KOPT-K1 (cell line): Measurements from ENCODE around the gene DMPK.
"Not testable (repeated sequence)": the region's sequence is repeated elsewhere in the genome, so short reads cannot be mapped to it uniquely, and the experiment has no call there.

ENCODE experiments used
- H3K27ac ChIP-seq: fragments of 200-600 bp; sonication (generic); 2 replicates; pipeline ENCODE4 v1.5.1; 2016; ENCODE audit warnings: antibody characterized with exemption, mild to moderate bottlenecking, low read depth, low read length; ENCODE audit not compliant: poor library complexity, severe bottlenecking
- H3K36me3 ChIP-seq: fragments of 200-600 bp; sonication (generic); 2 replicates; pipeline ENCODE4 v1.5.1; 2017; ENCODE audit warnings: antibody characterized with exemption, mild to moderate bottlenecking, low read length, moderate library complexity; ENCODE audit not compliant: insufficient read depth
- H3K9me3 ChIP-seq: fragments of 200-600 bp; sonication (generic); 2 replicates; pipeline ENCODE4 v1.5.1; 2017; ENCODE audit warnings: antibody characterized with exemption, low read length, mild to moderate bottlenecking; ENCODE audit not compliant: insufficient read depth, poor library complexity, severe bottlenecking

The DMPK gene

DNA sequence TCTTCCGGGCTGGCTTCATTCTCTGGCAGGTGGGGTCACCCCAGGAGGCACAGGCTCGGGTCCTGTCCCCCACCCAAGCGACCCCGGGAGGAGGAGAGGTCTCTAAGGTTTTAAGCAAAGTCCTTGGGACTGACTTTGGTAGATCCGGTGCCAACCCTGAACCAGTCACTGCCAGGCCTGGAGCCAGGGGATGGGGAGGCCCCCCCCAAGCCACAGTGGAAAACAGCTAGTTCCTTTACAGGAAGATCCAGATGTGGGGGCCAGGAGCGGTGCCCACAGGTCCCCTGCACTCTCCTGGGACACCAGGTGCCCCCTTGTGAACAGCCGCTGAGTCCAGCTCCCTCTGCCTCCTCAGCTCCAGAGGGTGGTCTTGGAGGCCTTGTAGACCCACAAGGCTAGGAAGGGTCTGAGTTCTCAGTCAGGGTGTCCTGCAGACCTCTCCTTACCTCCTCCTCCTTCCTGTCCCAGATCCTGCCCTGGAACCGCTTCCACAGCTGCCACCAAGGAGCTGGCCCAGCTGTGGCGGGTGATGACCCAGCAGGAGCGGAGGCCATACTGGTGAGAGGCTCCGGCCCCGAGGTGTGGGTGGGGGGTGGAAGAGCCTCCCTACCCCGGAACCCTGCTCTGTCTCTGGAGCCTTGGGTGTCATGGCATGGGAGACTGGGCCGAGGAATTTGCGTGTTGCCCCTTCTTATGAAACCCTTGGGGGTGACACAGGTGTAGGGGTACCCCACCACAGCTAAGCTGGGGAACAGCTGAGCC, 19.2 kb downstream of the DMPK start:
- Histone ChIP-seq H3K9me3 (no peaks in the 10 kb centered on the region), H3K27ac (no peak overlapping the region), H3K36me3 (no peaks in the 10 kb centered on the region)

DNA sequence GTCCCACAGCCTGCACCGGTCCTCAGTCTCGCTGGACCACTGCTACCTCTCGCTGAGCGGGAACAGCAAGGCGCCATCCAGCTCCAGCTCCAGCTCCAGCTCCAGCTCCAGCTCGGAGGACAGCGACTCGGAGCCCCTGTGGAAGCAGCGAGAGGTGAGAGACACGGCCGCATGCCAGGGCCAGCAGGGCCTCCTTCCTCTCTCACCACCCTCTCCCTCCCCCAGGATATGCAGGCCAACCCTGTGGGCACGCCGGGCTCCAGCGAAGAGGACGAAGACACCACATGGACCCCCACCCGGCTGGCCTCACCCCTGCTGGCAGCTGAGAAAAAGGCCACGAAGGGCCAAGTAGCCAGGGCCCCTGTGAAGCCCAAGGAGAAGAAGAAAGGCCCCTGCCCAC, 20.6 kb downstream of the DMPK start:
- H3K9me3 ChIP-seq = no peaks in the 10 kb centered on the region

DNA sequence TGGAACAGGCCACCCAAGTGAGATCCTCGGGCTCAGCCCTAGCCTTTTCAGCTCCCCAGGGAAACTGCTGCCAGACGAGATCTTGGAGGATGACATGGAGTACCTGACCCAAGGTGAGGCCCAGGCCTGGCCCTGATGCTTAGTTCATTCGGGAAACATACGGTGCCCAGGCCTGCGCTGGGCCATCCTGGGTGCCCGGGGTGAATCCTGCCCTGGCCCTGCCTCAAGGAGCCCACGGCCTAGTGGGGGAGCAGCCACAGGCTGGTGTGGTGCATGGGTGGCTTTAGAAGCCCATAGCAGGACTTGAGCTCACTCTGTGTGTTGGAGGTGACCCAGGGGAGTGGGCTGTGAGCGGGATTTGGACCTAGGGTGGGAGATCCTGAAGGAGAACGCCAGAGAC, 23.4 kb downstream of the DMPK start:
- Histone ChIP-seq H3K36me3 (no peaks in the 10 kb centered on the region), H3K27ac (no peak overlapping the region), H3K9me3 (no peaks in the 10 kb centered on the region)

More for the DNA sequence above, 20.6 kb downstream of the DMPK start:
- Histone ChIP-seq H3K36me3 (no peaks in the 10 kb centered on the region), H3K27ac (no peak overlapping the region)

DNA sequence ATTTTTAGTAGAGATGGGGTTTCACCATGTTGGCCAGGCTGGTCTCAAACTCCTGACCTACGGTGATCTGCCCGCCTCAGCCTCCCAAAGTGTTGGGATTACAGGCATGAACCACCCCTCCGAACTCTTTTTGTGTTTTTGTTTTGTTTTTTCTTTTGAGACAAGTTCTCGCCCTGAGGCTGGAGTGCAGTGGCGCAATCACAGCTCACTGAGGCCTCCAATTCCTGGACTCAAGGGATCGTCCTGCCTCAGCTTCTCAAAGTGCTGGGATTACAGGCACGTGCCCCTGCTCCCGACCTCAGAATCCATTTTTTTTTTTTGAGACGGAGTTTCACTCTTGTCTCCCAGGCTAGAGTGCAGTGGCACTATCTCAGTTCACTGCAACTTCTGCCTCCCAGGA, 24.6 kb downstream of the DMPK start:
- no peak overlapping the region for H3K27ac ChIP-seq
- H3K9me3 ChIP-seq = no peaks in the 10 kb centered on the region
- no peaks in the 10 kb centered on the region for H3K36me3 ChIP-seq

DNA sequence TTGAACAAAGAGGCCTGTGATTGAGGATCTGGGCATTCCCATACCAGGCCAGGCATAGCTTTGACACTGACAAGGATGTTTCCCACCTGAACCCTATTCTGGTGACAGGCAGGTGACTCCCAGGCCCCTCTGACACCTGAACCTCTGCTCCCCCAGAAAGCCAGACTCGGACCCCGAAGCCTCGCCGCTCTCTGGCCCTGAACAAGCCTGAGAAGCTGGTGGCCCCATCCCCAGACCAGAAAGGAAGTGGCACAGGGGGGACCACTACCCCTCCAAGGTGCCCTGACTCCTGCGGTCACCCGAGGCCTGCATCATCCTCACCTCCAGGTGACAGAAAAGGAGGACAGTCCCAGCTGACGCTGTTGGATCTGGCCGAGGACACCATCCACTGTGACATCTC, 28.0 kb downstream of the DMPK start:
- Histone ChIP-seq H3K27ac (no peak overlapping the region), H3K9me3 (no peaks in the 10 kb centered on the region), H3K36me3 (no peaks in the 10 kb centered on the region)

DNA sequence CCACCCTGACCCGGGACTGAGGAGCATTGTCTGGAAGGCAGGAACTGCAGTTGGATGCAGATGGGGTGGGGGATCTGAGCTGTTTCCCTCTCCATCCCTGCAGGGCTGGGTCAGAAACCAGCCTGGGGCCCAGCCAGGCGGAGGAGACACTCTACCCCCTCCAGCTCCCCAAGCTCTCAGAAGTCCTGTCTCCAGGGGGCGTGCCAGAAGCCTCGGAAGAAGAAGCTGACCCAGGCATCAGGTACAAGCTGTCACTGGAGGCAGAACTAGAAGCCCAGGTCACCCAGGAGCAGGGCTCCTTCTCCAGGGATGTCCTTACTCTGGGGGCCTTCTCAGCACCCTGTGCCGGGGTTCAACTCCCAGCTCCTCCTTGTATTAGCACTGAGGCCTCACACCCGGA, 28.7 kb downstream of the DMPK start:
- H3K9me3 ChIP-seq = no peaks in the 10 kb centered on the region
- H3K27ac ChIP-seq = no peak overlapping the region
- H3K36me3 ChIP-seq = no peaks in the 10 kb centered on the region

DNA sequence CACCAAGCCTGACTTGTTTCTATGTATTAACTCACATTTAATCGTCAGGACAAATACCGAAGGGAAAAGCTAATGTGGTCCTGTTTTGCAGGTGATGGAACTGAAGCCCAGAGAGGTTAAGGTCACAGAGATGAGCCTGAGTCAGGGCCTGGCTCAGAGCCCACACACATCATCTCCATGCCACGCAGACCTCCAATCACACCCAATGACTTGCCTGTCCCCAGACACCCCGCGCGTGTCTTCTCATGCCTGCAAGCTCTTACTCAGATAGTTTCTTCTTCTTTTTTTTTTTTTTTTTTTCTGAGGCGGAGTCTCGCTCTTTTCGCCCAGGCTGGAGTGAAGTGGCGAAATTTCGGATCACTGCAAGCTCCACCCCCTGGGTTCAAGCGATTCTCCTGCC, 29.7 kb downstream of the DMPK start:
- no peaks in the 10 kb centered on the region for H3K9me3 ChIP-seq
- no peaks in the 10 kb centered on the region for H3K36me3 ChIP-seq
- no peak overlapping the region for H3K27ac ChIP-seq

DNA sequence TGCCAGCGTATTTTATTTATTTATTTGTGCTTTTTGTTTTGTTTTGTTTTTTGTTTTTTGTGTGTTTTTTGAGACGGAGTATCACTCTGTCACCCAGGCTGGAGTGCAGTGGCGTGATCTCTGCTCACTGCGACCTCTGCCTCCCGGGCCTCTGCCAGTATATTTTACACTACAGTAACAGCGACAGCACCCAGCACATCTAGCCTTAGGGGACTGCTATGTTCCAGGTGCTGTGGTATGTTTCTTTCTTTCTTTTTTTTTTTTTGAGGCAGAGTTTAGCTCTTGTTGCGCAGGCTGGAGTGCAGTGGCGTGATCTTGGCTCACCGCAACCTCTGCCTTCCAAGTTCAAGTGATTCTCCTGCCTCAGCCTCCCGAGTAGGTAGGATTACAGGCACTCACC, 30.8 kb downstream of the DMPK start:
- not testable (repeated sequence) for H3K36me3 ChIP-seq, H3K27ac ChIP-seq, H3K9me3 ChIP-seq

DNA sequence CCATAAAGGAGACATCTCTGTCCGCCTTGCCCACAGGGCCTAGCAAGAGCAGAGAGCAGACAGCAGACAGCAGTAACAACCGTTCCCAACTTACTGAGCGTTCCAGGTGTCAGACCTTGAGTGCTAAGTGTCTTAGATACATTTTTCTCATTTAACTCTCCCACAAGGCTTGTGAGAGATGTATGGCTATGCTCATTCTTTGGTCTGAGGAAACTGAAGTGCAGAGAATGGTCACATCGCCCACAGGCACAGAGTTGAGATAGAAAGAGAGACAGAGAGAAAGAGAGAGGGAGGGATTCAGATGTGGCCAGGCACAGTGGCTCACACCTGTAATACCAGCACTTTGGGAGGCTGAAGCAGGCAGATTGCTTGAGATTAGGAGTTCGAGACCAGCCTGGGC, 34.8 kb downstream of the DMPK start:
- Histone ChIP-seq H3K27ac (no peak overlapping the region), H3K36me3 (no peaks in the 10 kb centered on the region), H3K9me3 (no peaks in the 10 kb centered on the region)

DNA sequence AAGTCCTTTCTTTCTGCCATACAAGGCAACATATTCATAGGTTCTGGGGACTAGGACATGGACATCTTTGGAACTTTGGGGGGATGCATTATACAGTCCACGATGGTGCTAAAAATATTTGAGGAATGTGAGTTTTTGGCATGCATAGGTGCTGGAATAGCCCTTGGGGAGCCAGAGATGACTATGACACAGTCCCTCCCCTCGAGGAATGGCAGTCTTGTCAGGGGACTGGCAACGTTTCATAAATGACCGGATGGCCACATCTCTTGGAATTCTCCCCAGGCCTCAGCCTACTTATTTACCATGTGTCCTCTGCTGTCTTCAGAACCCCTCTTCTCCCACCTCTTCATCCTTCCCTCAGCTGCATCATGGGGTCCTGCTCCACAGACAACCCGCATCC, 35.4 kb downstream of the DMPK start:
- no peaks in the 10 kb centered on the region for H3K36me3 ChIP-seq

DNA sequence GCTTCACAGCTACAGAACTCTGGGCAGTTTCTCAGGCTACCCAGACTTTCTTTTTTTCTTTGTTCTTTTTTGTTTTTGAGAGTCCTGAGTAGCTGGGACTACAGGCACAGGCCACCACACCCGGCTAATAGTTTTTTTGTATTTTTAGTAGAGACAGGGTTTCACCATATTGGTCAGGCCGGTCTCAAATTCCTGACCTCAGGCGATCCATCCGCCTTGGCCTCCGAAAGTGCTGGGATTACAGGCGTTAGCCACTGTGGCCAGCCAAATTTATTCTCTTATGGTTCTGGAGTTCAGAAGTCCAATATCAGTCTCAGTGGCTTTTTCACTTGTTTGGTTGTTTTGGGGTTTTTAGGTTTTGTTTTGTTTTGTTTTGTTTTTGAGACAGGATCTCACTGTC, 36.7 kb downstream of the DMPK start:
- Histone ChIP-seq H3K27ac (no peak overlapping the region), H3K9me3 (no peaks in the 10 kb centered on the region), H3K36me3 (no peaks in the 10 kb centered on the region)

More for the DNA sequence above, 35.4 kb downstream of the DMPK start:
- H3K27ac ChIP-seq = no peak overlapping the region
- H3K9me3 ChIP-seq = no peaks in the 10 kb centered on the region

DNA sequence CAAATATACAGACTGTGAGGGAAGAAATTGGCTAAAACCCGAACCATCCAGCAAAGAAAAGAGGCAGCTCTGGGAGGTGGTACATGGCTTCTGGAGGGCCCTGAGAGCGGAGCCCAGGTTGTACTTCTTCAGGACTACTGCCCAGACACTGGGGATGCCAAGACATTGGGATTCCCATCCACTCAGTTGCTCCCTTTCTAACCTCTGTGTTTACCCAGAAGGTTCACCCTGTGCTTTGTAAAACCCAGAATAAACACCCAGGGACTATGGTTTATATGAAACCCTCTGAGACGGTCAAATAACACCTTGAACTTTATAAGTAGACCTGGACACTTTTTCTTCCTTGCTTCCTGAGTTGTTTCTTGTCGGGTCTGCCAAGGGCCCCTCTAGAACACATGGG, 39.3 kb downstream of the DMPK start:
- no peak overlapping the region for H3K27ac ChIP-seq

DNA sequence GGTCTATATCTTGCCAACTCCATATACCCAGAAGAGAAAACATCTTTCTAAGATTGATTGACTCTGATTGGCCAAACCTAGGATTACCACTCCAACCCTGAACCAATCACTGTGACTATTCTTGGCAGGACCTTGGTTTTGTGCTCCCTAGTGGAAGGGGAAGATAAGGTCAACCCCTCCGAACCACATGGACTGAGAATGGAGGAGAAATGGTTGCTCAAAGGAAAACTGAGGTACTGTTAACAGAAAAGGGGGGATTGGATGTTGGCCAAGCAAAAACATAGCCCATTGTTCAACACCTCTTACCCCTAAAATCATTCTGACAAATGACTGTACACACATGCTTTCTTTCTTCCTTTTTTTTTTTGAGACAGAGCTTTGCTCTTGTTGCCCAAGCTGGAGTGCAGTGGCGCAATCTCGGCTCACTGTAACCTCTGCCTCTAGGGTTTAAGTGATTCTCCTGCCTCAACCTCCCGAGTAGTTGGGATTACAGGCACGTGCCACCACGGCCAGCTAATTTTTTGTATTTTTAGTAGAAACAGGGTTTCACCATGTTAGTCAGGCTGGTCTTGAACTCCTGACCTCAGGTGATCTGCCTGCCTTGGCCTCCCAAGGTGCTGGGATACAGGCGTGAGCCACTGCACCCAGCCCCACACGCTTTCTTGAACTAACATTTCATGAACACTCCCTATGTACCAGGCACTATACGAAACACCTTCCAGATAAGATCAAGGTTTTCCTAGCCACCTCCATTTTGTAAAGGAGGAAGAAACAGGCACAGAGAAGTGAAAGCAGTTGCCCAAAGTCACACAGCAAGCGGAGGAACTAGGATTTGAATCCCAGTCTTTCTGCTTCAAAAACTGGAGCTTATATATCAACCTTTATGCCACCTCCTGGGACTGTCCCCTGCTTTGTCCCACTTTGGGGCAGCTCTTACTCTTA, 42.5 kb downstream of the DMPK start:
- H3K27ac ChIP-seq = no peak overlapping the region
- H3K36me3 ChIP-seq = no peaks in the 10 kb centered on the region
- no peaks in the 10 kb centered on the region for H3K9me3 ChIP-seq

More for the DNA sequence above, 39.3 kb downstream of the DMPK start:
- Histone ChIP-seq H3K9me3 (no peaks in the 10 kb centered on the region), H3K36me3 (no peaks in the 10 kb centered on the region)

DNA sequence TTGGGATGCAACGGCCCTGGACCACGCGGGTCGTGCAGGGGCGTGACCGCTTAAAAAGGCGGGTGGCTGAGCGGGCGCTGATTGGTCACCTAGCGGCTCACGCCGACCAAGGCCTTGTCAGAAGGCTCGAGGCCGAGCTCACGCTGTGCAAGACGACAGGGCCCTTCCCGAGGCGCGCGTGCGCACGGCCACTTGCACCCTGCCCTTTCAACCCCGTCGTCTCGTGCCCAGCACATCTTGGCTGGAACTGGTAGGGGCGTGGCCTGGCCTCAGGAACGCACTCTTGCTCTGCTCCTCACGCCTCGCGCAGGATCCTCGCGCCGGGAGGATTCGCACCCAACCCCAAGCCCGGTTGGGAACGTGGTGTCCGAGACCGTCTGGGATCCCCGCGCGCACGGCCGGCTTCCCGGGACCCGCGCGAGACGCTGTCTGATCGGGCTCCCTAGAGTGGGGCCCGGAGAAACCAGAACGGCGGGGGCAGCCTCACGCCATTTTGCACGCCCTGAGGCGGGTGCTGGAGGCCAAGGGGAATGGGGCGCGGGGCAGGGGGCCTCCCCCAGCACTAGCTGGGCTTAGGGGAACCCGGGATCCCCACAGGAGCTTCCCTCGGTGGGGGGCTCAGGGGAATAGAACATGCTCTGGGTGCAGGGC, 49.0 kb downstream of the DMPK start, which contains the start of gene MEIOSIN:
TSS of gene MEIOSIN (plus strand) at position 280 of the 651 bp plus-strand sequence. CDS start 1,938 bp downstream, outside the sequence.
- H3K36me3 ChIP-seq = no peaks in the 10 kb centered on the region
- H3K9me3 ChIP-seq = no peaks in the 10 kb centered on the region
- H3K27ac ChIP-seq = no peak within 1 kb of the TSS
